Tibial nerve (tissue), 4 donors: ENCODE data around the gene KLHL20. TPM values are rescaled to one million over a fixed set of nuclear protein-coding genes. Genes with fewer than 3 reads are reported as not detected.
"Not testable (repeated sequence)": the region's sequence is repeated elsewhere in the genome, so short reads cannot be mapped to it uniquely, and the experiment has no call there.

ENCODE experiments used
- DNase-seq, 2 donors: peaks; one replicate each; pipeline ENCODE4 v3.0.0-alpha.2; 2019; ENCODE audit warnings: low spot score in 2 of 2
- H3K27ac ChIP-seq, 4 donors: fragments of 200-600 bp; sonication (generic) in 3 of 4; one replicate each; pipeline ENCODE4 v1.5.1; 2017 to 2019; ENCODE audit warnings: mild to moderate bottlenecking in 1 of 4
- H3K27me3 ChIP-seq, 2 donors: fragments of 200-600 bp; sonication (generic) in 1 of 2; one replicate each; pipeline versions ENCODE4 v1.5.1 to v1.6.0; 2017 to 2019
- H3K36me3 ChIP-seq, 3 donors: fragments of 200-600 bp; sonication (generic); one replicate each; pipeline ENCODE4 v1.5.1; 2018 to 2019
- H3K4me1 ChIP-seq, 4 donors: fragments of 200-600 bp; sonication (generic) in 3 of 4; one replicate each; pipeline ENCODE4 v1.5.1; 2017 to 2019
- H3K4me3 ChIP-seq, 4 donors: fragments of 200-600 bp; sonication (generic) in 3 of 4; one replicate each; pipeline ENCODE4 v1.5.1; 2017 to 2019; ENCODE audit warnings: mild to moderate bottlenecking in 1 of 4, moderate library complexity in 1 of 4
- H3K9me3 ChIP-seq, 4 donors: fragments of 200-600 bp; sonication (generic) in 3 of 4; one replicate each; pipeline ENCODE4 v1.5.1; 2017 to 2019
- EP300 ChIP-seq, 2 donors: sonication (generic); formaldehyde crosslinking; IDR thresholded peaks; one replicate each; pipeline ENCODE4 v1.6.1; 2017; ENCODE audit warnings: antibody characterized with exemption in 2 of 2, mild to moderate bottlenecking in 1 of 2
- POLR2A ChIP-seq, 2 donors: fragments of 450-650 bp; IDR thresholded peaks; one replicate each; pipeline ENCODE4 v1.6.1; 2017; ENCODE audit warnings: antibody characterized with exemption in 2 of 2, mild to moderate bottlenecking in 2 of 2, moderate library complexity in 2 of 2
- WGBS, 2 donors: methylation state at CpG; one replicate each; pipeline ENCODE4 v1.1.5; 2018; 5-methylcytosine and 5-hydroxymethylcytosine counted together
- total RNA-seq, 4 donors: library from RNA; depleted of rRNA; stranded (reverse); fragments of >200 nt; gene quantifications; one replicate each; pipeline ENCODE4 v1.1.0, GENCODE V29; 2016
- TF ChIP-seq, protein P1 (sequence below), 5 experiments: fragments of 200-600 bp in 3 of 5; fragments of 450-650 bp in 2 of 5; sonication (generic) in 3 of 5; IDR thresholded peaks; one replicate each; pipeline ENCODE4 v1.5.1; 2016 to 2019; ENCODE audit warnings: antibody characterized with exemption in 5 of 5, mild to moderate bottlenecking in 3 of 5, moderate library complexity in 2 of 5

The KLHL20 gene
- 10 to 100 TPM; 19.2 to 64.9 (median 34.6) TPM for total RNA-seq

- no peaks in the 10 kb centered on the region for H3K9me3 ChIP-seq
- WGBS, 2 donors, result 0 to 1% methylated on average over 33 to 43 of the region's 43 CpGs
- H3K27ac ChIP-seq, result peak within 1 kb of the TSS; percentile 81 to 95 (median 90)
- peaks cover 0 to 18% (median 0%) of the 10 kb centered on the region in 3 donors for H3K36me3 ChIP-seq
- DNase-seq, result peak; percentile 39 to 77
- TF ChIP-seq, protein P1, sequence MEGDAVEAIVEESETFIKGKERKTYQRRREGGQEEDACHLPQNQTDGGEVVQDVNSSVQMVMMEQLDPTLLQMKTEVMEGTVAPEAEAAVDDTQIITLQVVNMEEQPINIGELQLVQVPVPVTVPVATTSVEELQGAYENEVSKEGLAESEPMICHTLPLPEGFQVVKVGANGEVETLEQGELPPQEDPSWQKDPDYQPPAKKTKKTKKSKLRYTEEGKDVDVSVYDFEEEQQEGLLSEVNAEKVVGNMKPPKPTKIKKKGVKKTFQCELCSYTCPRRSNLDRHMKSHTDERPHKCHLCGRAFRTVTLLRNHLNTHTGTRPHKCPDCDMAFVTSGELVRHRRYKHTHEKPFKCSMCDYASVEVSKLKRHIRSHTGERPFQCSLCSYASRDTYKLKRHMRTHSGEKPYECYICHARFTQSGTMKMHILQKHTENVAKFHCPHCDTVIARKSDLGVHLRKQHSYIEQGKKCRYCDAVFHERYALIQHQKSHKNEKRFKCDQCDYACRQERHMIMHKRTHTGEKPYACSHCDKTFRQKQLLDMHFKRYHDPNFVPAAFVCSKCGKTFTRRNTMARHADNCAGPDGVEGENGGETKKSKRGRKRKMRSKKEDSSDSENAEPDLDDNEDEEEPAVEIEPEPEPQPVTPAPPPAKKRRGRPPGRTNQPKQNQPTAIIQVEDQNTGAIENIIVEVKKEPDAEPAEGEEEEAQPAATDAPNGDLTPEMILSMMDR (IDR thresholded peaks at IDR 0.05), result peak in 1 of 5 experiments; percentile 40
- peak; percentile 76 to 91 for TF ChIP-seq EP300 (IDR thresholded peaks at IDR 0.05)
- TF ChIP-seq POLR2A (IDR thresholded peaks at IDR 0.05), result peak in 1 of 2 donors; percentile 64
- H3K27me3 ChIP-seq, result peaks cover 0 to 14% of the 10 kb centered on the region in 2 donors
- peak within 1 kb of the TSS; percentile 61 to 90 (median 77) for H3K4me3 ChIP-seq
- peaks cover 3 to 33% (median 16%) of the 10 kb centered on the region in 4 donors for H3K4me1 ChIP-seq
Measured at GRCh38 chr1:173714759-173715537, at the start of gene KLHL20. KLHL20 (plus strand) TSS chr1:173714981; CDS start chr1:173716044, 1,063 bp downstream.

GRCh38 chr1:173666646-173667045, 48.1 kb upstream of the KLHL20 start:
- H3K4me1 ChIP-seq, result peaks cover 0 to 11% (median 0%) of the 10 kb centered on the region in 4 donors
- peaks cover 0 to 16% of the 10 kb centered on the region in 2 donors for H3K27me3 ChIP-seq
- WGBS, 2 donors, result 84 to 86% methylated on average over 3 of the region's 3 CpGs
- TF ChIP-seq POLR2A (IDR thresholded peaks at IDR 0.05) (no peak), EP300 (IDR thresholded peaks at IDR 0.05) (no peak)
- TF ChIP-seq, protein P1 (IDR thresholded peaks at IDR 0.05), result no peak
- no peaks in the 10 kb centered on the region for H3K36me3 ChIP-seq
- no peaks in the 10 kb centered on the region for H3K9me3 ChIP-seq
- no peak for DNase-seq
- no peak overlapping the region for H3K4me3 ChIP-seq
- H3K27ac ChIP-seq, result no peak overlapping the region

GRCh38 chr1:173669491-173669941, 45.3 kb upstream of the KLHL20 start, which contains the start of gene ANKRD45:
ANKRD45 (minus strand) TSS chr1:173669851; CDS start chr1:173659418, 10,433 bp downstream.
- DNase-seq, result peak in 1 of 2 donors; percentile 6
- no peaks in the 10 kb centered on the region for H3K9me3 ChIP-seq
- H3K4me1 ChIP-seq, result peaks cover 0 to 11% (median 0%) of the 10 kb centered on the region in 4 donors
- no peaks in the 10 kb centered on the region for H3K36me3 ChIP-seq
- H3K4me3 ChIP-seq, result peak within 1 kb of the TSS in 3 of 4 donors; percentile 13 to 51 (median 26)
- peaks cover 0 to 16% of the 10 kb centered on the region in 2 donors for H3K27me3 ChIP-seq
- TF ChIP-seq POLR2A (IDR thresholded peaks at IDR 0.05), result no peak
- no peak for TF ChIP-seq EP300 (IDR thresholded peaks at IDR 0.05)
- 1 to 2% methylated on average over 31 to 33 of the region's 33 CpGs for WGBS, 2 donors
- no peak within 1 kb of the TSS for H3K27ac ChIP-seq

- not testable (repeated sequence) for H3K9me3 ChIP-seq, H3K36me3 ChIP-seq, H3K27ac ChIP-seq, H3K4me1 ChIP-seq, H3K4me3 ChIP-seq, DNase-seq
- WGBS, 2 donors, result 74 to 84% methylated on average over 2 of the region's 2 CpGs
- peaks cover 0 to 11% of the 10 kb centered on the region in 2 donors for H3K27me3 ChIP-seq
Measured at GRCh38 chr1:173674496-173674895, 40.3 kb upstream of the KLHL20 start.

GRCh38 chr1:173680152-173680551, 34.6 kb upstream of the KLHL20 start:
- not testable (repeated sequence) for H3K27ac ChIP-seq, H3K36me3 ChIP-seq, H3K27me3 ChIP-seq, H3K9me3 ChIP-seq, H3K4me3 ChIP-seq, H3K4me1 ChIP-seq, DNase-seq
- 87 to 90% methylated on average over 5 of the region's 5 CpGs for WGBS, 2 donors

DNA sequence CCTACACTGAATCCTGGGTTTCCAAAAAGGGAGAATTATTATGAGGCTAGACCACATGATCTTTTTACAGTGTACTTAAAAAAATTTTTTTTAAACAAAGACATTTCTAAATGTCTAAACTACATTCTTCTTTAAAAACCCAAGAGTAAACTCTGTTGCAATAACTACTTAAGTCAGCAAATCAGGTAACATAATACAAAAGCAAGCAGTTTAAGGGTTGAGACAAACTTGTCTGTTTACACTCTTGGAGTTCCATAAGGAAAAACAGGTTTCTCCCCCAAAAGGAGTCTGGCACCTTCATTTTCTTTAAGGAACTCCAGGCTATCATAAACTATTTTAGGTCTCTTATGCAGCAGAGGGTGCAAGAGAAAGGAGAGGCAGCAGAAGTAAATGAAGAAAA, 32.6 kb upstream of the KLHL20 start:
- H3K4me1 ChIP-seq, result no peaks in the 10 kb centered on the region
- TF ChIP-seq POLR2A (IDR thresholded peaks at IDR 0.05), result no peak
- no peak for TF ChIP-seq EP300 (IDR thresholded peaks at IDR 0.05)
- TF ChIP-seq, protein P1 (IDR thresholded peaks at IDR 0.05), result no peak
- no peak for DNase-seq
- H3K36me3 ChIP-seq, result no peaks in the 10 kb centered on the region
- no peak overlapping the region for H3K4me3 ChIP-seq
- no peaks in the 10 kb centered on the region for H3K27me3 ChIP-seq
- H3K9me3 ChIP-seq, result no peaks in the 10 kb centered on the region
- no peak overlapping the region for H3K27ac ChIP-seq

DNA sequence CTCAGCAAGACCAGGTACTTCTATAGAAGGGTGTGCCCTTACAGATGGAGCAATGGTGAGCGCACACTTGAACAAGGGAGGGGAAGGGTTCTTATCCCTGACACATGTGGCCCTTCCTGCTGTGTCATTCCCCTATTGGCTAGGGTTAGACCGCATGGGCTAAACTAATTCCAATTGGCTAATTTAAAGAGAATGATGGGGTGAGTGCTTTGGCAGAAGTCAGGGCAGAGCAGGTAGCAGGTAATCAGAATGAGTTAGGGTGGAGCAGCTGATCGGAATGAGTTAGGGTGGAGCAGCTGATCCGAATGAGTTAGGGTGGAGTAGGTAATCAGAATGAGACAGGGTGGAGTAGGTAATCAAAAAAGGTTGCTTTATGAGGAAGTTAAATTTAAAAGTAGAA, 30.9 kb upstream of the KLHL20 start:
- H3K27ac ChIP-seq, H3K27me3 ChIP-seq, DNase-seq, H3K9me3 ChIP-seq, H3K36me3 ChIP-seq, H3K4me3 ChIP-seq, H3K4me1 ChIP-seq: not testable (repeated sequence)
- WGBS, 2 donors, result 86% methylated on average over 4 of the region's 4 CpGs

DNA sequence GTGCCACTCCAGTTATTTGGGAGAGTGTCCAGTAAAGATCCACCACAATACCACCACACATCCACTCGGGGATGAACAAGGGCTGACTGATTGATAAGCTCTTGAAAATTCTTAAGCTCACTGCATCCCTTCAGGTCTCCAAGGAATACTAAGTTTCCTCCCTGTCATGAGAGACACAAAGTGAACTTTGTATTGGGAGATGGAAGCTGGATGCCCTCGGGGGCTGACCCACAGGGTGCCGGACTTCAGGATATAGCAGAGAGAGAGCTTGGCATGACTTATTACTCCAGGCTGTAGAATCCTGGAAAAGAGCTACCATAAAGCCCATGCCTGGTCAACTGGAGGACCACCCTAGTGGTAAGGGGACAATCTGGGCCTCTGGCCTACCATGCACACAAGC, 29.7 kb upstream of the KLHL20 start:
- H3K27me3 ChIP-seq, DNase-seq: not testable (repeated sequence)

More for the DNA sequence above, 29.7 kb upstream of the KLHL20 start:
- not testable (repeated sequence) for H3K9me3 ChIP-seq, H3K27ac ChIP-seq, H3K36me3 ChIP-seq, H3K4me3 ChIP-seq, H3K4me1 ChIP-seq
- 52 to 53% methylated on average over 3 of the region's 3 CpGs for WGBS, 2 donors
